ENCODE measurements around the gene SLC15A2. TPM values are rescaled to one million over a fixed set of nuclear protein-coding genes. Genes with fewer than 3 reads are reported as not detected.
"Not testable (repeated sequence)": the region's sequence is repeated elsewhere in the genome, so short reads cannot be mapped to it uniquely, and the experiment has no call there.

Gene SLC15A2
- total RNA-seq: not detected

GRCh38 chr3:121894301-121894990, at the start of gene SLC15A2:
Gene SLC15A2 (plus strand): TSS chr3:121894401. CDS start chr3:121894477, 76 bp downstream.
- TF ChIP-seq CTCF (IDR thresholded peaks at IDR 0.05): no peak
- Histone ChIP-seq H3K27me3 (no peaks in the 10 kb centered on the region), H3K4me3 (no peak within 1 kb of the TSS), H3K9me3 (no peaks in the 10 kb centered on the region), H3K36me3 (no peaks in the 10 kb centered on the region), H3K4me1 (no peaks in the 10 kb centered on the region), H3K27ac (no peak within 1 kb of the TSS)
- intact Hi-C loops (cut with DNase I): no loop called here
- no peak for DNase-seq (ENCODE audit: low spot score in 2 of 2)

GRCh38 chr3:121844892-121845291, 49.3 kb upstream of the SLC15A2 start:
- H3K27ac ChIP-seq: no peak overlapping the region
- peaks cover 0 to 9% of the 10 kb centered on the region in 2 donors for H3K36me3 ChIP-seq
- intact Hi-C loops (cut with DNase I): no loop called here
- H3K9me3 ChIP-seq: no peaks in the 10 kb centered on the region
- H3K4me1 ChIP-seq: no peaks in the 10 kb centered on the region
- no peak for TF ChIP-seq CTCF (IDR thresholded peaks at IDR 0.05)
- no peak overlapping the region for H3K4me3 ChIP-seq
- DNase-seq (ENCODE audit: low spot score in 2 of 2): no peak
- H3K27me3 ChIP-seq: no peaks in the 10 kb centered on the region

GRCh38 chr3:121852256-121852655, 41.9 kb upstream of the SLC15A2 start:
- H3K9me3 ChIP-seq: peaks cover 0 to under 1% of the 10 kb centered on the region in 2 donors
- TF ChIP-seq CTCF (IDR thresholded peaks at IDR 0.05): no peak
- no peak overlapping the region for H3K27ac ChIP-seq
- H3K36me3 ChIP-seq: peaks cover 0 to 4% of the 10 kb centered on the region in 2 donors
- intact Hi-C loops (cut with DNase I): no loop called here
- DNase-seq (ENCODE audit: low spot score in 2 of 2): no peak
- no peaks in the 10 kb centered on the region for H3K4me1 ChIP-seq
- no peaks in the 10 kb centered on the region for H3K27me3 ChIP-seq
- no peak overlapping the region for H3K4me3 ChIP-seq

- intact Hi-C loops (cut with DNase I): no loop called here
- Histone ChIP-seq H3K27me3 (no peaks in the 10 kb centered on the region), H3K27ac (no peak overlapping the region), H3K9me3 (peaks cover 0 to 3% of the 10 kb centered on the region in 2 donors), H3K4me3 (no peak overlapping the region), H3K36me3 (peaks cover 0 to 7% of the 10 kb centered on the region in 2 donors), H3K4me1 (no peaks in the 10 kb centered on the region)
- TF ChIP-seq CTCF (IDR thresholded peaks at IDR 0.05): no peak
- DNase-seq (ENCODE audit: low spot score in 2 of 2): no peak
These were observed 38.6 kb upstream of the SLC15A2 start for GRCh38 chr3:121855555-121855954.

GRCh38 chr3:121857778-121858177, 36.4 kb upstream of the SLC15A2 start:
- intact Hi-C loops (cut with DNase I); H3K4me3 ChIP-seq; H3K27ac ChIP-seq; H3K4me1 ChIP-seq; H3K27me3 ChIP-seq; H3K9me3 ChIP-seq; H3K36me3 ChIP-seq; DNase-seq (ENCODE audit: low spot score in 2 of 2): not testable (repeated sequence)

GRCh38 chr3:121863247-121863646, 31.0 kb upstream of the SLC15A2 start:
- H3K9me3 ChIP-seq; H3K27me3 ChIP-seq; H3K36me3 ChIP-seq; H3K4me1 ChIP-seq; H3K4me3 ChIP-seq; DNase-seq (ENCODE audit: low spot score in 2 of 2); intact Hi-C loops (cut with DNase I); H3K27ac ChIP-seq: not testable (repeated sequence)

GRCh38 chr3:121863801-121864200, 30.4 kb upstream of the SLC15A2 start:
- intact Hi-C loops (cut with DNase I): no loop called here
- H3K4me3 ChIP-seq: no peak overlapping the region
- no peak for TF ChIP-seq CTCF (IDR thresholded peaks at IDR 0.05)
- no peak overlapping the region for H3K27ac ChIP-seq
- H3K36me3 ChIP-seq: peaks cover 0 to 6% of the 10 kb centered on the region in 2 donors
- no peaks in the 10 kb centered on the region for H3K27me3 ChIP-seq
- H3K4me1 ChIP-seq: no peaks in the 10 kb centered on the region
- no peak for DNase-seq (ENCODE audit: low spot score in 2 of 2)
- H3K9me3 ChIP-seq: peaks cover 0 to 3% of the 10 kb centered on the region in 2 donors

Data from ascending aorta (tissue), 2 donors.